Measurements from ENCODE around the gene CUX1.
A peak's percentile ranks its signal among the peaks of the same experiment; 100 is the strongest.

DNA sequence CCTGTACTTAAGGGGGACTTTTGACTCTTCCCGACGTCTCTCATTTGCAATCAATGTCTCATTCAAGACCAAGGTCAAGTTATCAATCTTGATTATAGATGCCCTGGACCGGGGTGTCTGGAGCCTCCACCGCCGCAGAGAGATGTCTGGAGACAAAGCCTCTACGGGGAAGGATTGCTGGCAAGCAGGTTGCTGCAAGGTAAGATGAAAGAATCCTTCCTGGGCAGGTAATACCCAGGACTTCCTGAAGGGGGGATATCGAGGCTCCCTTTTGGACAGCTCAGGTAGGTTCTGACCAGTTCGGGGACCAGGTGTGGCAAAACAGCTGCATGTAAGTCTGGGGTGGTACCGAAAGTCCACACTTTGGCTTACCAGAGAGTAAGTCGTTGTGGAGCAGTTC lies 12.5 kb upstream of the CUX1 start:
- TF ChIP-seq, protein P1, sequence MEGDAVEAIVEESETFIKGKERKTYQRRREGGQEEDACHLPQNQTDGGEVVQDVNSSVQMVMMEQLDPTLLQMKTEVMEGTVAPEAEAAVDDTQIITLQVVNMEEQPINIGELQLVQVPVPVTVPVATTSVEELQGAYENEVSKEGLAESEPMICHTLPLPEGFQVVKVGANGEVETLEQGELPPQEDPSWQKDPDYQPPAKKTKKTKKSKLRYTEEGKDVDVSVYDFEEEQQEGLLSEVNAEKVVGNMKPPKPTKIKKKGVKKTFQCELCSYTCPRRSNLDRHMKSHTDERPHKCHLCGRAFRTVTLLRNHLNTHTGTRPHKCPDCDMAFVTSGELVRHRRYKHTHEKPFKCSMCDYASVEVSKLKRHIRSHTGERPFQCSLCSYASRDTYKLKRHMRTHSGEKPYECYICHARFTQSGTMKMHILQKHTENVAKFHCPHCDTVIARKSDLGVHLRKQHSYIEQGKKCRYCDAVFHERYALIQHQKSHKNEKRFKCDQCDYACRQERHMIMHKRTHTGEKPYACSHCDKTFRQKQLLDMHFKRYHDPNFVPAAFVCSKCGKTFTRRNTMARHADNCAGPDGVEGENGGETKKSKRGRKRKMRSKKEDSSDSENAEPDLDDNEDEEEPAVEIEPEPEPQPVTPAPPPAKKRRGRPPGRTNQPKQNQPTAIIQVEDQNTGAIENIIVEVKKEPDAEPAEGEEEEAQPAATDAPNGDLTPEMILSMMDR (IDR thresholded peaks at IDR 0.05) = peak; percentile 7 to 29 (median 28)
- no peak for TF ChIP-seq POLR2A (IDR thresholded peaks at IDR 0.05)
- TF ChIP-seq POLR2AphosphoS5 (IDR thresholded peaks at IDR 0.05) = no peak

All from breast epithelium (tissue), 3 donors.